Upper lobe of left lung (tissue), 4 donors: ENCODE data around the gene GLUL.

Source experiments
- POLR2A ChIP-seq, 4 donors: fragments of 450-650 bp; IDR thresholded peaks; one replicate each; pipeline ENCODE4 v1.5.1; 2016 to 2017; ENCODE audit warnings: antibody characterized with exemption in 4 of 4, mild to moderate bottlenecking in 2 of 4
- POLR2AphosphoS5 ChIP-seq, 2 donors: sonication (generic); formaldehyde crosslinking; IDR thresholded peaks; one replicate each; pipeline ENCODE4 v1.5.1; 2017; ENCODE audit warnings: antibody characterized with exemption in 2 of 2
- TF ChIP-seq, protein P1 (sequence below), 6 experiments: fragments of 450-650 bp in 4 of 6; fragments of 200-600 bp in 2 of 6; sonication (generic) in 2 of 6; IDR thresholded peaks; one replicate each; pipeline ENCODE4 v1.5.1; 2016 to 2019; ENCODE audit warnings: antibody characterized with exemption in 6 of 6

DNA sequence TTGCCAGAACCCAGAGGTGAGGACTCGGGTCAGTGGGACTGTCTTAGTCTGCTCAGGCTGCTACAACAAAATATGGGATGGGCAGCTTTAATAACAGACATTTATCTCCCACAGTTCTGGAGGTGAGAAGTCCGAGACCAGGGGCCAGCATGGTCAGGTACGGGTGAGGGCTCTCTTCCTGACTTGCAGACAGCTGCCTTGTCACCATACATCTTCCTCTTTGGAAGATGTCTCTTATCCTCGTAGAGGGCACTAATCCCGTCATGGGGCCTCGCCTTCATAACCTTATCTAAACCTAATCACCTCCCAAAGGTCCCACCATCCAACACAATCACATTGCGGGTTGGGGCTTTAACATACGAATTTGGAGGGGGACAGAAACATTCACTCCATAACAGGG is 51.9 kb downstream of the GLUL start:
- TF ChIP-seq, protein P1, sequence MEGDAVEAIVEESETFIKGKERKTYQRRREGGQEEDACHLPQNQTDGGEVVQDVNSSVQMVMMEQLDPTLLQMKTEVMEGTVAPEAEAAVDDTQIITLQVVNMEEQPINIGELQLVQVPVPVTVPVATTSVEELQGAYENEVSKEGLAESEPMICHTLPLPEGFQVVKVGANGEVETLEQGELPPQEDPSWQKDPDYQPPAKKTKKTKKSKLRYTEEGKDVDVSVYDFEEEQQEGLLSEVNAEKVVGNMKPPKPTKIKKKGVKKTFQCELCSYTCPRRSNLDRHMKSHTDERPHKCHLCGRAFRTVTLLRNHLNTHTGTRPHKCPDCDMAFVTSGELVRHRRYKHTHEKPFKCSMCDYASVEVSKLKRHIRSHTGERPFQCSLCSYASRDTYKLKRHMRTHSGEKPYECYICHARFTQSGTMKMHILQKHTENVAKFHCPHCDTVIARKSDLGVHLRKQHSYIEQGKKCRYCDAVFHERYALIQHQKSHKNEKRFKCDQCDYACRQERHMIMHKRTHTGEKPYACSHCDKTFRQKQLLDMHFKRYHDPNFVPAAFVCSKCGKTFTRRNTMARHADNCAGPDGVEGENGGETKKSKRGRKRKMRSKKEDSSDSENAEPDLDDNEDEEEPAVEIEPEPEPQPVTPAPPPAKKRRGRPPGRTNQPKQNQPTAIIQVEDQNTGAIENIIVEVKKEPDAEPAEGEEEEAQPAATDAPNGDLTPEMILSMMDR (IDR thresholded peaks at IDR 0.05), result no peak
- TF ChIP-seq POLR2A (IDR thresholded peaks at IDR 0.05), result no peak
- TF ChIP-seq POLR2AphosphoS5 (IDR thresholded peaks at IDR 0.05), result no peak
